CD4-positive, alpha-beta T cell (primary cell): ENCODE results near the gene ZNF354C. TPM values are rescaled to one million over a fixed set of nuclear protein-coding genes. Genes with fewer than 3 reads are reported as not detected.

Source experiments
- ATAC-seq: fragments of 200-7000 bp; cut with Tn5 transposase; one replicate; pipeline ENCODE4 v1.10.0; 2022; ENCODE audit warnings: mild to moderate bottlenecking; ENCODE audit not compliant: poor library complexity
- CTCF ChIA-PET: fragments of 350-600 bp; sonication (Branson Sonifier 250); formaldehyde crosslinking; loops from one replicate; lab custom pipeline; 2021; ENCODE audit warnings: antibody characterized with exemption, inconsistent platforms; lab: Charles Lee
- POLR2A ChIA-PET: fragments of 350-600 bp; sonication (Branson Sonifier 250); formaldehyde crosslinking; loops from one replicate; lab custom pipeline; 2021; ENCODE audit warnings: antibody characterized with exemption, inconsistent platforms; lab: Charles Lee
- DNase-seq, 14 experiments: peaks; one replicate each; pipeline ENCODE4 v3.0.0-alpha.2; 2013 to 2020; ENCODE audit warnings: mixed read lengths in 2 of 14
- H3K27ac ChIP-seq, 2 donors: one replicate each; pipeline versions ENCODE4 v1.5.1 to v1.7.0; 2013; ENCODE audit warnings: low read length in 2 of 2, low read depth in 1 of 2, mild to moderate bottlenecking in 1 of 2
- H3K27me3 ChIP-seq, 2 experiments: 1 replicate in 1 of 2; 2 replicates in 1 of 2; pipeline versions ENCODE4 v1.6.1 to v1.7.0; 2013; ENCODE audit warnings: low read length in 2 of 2, control low read depth in 1 of 2, mild to moderate bottlenecking in 1 of 2, moderate library complexity in 1 of 2; ENCODE audit not compliant: insufficient read depth in 2 of 2, control insufficient read depth in 1 of 2
- H3K36me3 ChIP-seq: one replicate; pipeline ENCODE4 v1.6.1; 2013; ENCODE audit warnings: low read length, control low read depth; ENCODE audit not compliant: insufficient read depth
- H3K4me1 ChIP-seq: one replicate; pipeline ENCODE4 v1.6.1; 2013; ENCODE audit warnings: low read length, control low read depth; ENCODE audit not compliant: insufficient read depth
- H3K4me3 ChIP-seq: one replicate; pipeline ENCODE4 v1.5.1; 2013; ENCODE audit warnings: mild to moderate bottlenecking, low read length, moderate library complexity
- H3K9me3 ChIP-seq, 2 experiments: 1 replicate in 1 of 2; 2 replicates in 1 of 2; pipeline versions ENCODE4 v1.6.1 to v1.7.0; 2013; ENCODE audit warnings: low read length in 2 of 2, mild to moderate bottlenecking in 2 of 2, control low read depth in 1 of 2, moderate library complexity in 1 of 2; ENCODE audit not compliant: control insufficient read depth in 1 of 2, insufficient read depth in 1 of 2
- H3K27ac Mint-ChIP-seq: one replicate; pipeline ENCODE4 v1.8.0; 2020; ENCODE audit warnings: mixed read lengths
- H3K27me3 Mint-ChIP-seq: one replicate; pipeline ENCODE4 v1.8.0; 2021; ENCODE audit warnings: mixed read lengths
- H3K36me3 Mint-ChIP-seq: one replicate; pipeline ENCODE4 v1.8.0; 2021; ENCODE audit warnings: low read depth, mixed read lengths
- H3K4me1 Mint-ChIP-seq: one replicate; pipeline ENCODE4 v1.8.0; 2021; ENCODE audit warnings: low read depth, mixed read lengths
- H3K4me3 Mint-ChIP-seq: one replicate; pipeline ENCODE4 v1.8.0; 2020; ENCODE audit warnings: mild to moderate bottlenecking, mixed read lengths
- H3K9me3 Mint-ChIP-seq: one replicate; pipeline ENCODE4 v1.8.0; 2020; ENCODE audit warnings: mixed read lengths
- intact Hi-C, 2 experiments: fragments of 100-400 bp; cut with DNase I in 1 of 2; cut with micrococcal nuclease in 1 of 2; formaldehyde crosslinking; loops; one replicate each; pipeline versions ENCODE4 v1.15.1 to v1.9.0; 2023 to 2025; cut with DNase I, micrococcal nuclease
- total RNA-seq, 174 experiments: library from RNA in 2 of 174; stranded (reverse) in 2 of 174; gene quantifications; one replicate each; pipeline ENCODE4 v1.2.3 and lab custom pipeline; 2021 to 2026
- TF ChIP-seq, protein P1 (sequence below): fragments of 200-600 bp; IDR thresholded peaks from one replicate; pipeline ENCODE4 v1.8.0; 2022; ENCODE audit warnings: antibody characterized with exemption, mild to moderate bottlenecking

The ZNF354C gene
- total RNA-seq, 2 experiments from 2014 or later = 2.5 to 2.9 TPM

DNA sequence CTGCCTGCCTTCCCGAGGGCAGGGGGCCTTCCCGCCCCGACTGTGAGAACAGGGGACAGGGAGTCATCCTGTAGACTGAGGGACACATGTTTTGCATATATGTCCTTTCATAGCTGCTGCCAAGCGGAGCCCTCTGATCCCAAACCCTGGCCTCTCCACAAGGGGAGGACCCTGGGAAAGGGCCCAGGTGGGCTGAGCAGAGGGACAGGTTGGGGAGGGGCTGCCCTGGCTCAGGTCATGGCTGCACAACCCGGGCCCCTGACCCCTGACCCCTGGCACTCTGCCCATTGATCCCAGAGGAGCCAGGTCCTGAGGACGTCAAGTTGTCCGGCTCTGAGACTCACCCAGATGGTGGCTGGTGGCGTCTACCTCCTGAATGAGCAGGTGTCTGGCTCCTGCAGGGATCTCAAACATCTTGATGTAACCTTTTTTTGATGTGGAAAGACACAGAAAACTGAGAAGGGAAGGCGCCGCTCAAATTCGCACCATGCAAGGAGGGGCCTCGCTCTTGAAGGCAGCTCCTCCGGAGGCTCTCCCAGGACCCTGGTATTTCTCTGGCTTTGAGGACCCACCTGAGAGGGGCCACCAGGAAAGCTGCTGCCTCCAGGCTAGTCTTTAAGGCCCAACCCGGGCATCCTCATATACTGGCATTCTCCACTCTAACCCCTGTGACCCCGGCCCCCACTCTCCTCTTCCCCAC lies 71.9 kb downstream of the ZNF354C start:
- no peak for ATAC-seq
- H3K27me3 Mint-ChIP-seq = no peaks in the 10 kb centered on the region
- no peaks in the 10 kb centered on the region for H3K9me3 Mint-ChIP-seq
- no peaks in the 10 kb centered on the region for H3K27me3 ChIP-seq
- H3K27ac Mint-ChIP-seq = no peak overlapping the region
- CTCF ChIA-PET = interaction anchor here (0.7 kb wide), 1 partner anchor 35 kb away, joined by 3 read pairs; no protein-coding TSS in a partner anchor
- DNase-seq = no peak
- no peaks in the 10 kb centered on the region for H3K36me3 ChIP-seq
- no peak overlapping the region for H3K4me3 ChIP-seq
- H3K4me1 ChIP-seq = no peaks in the 10 kb centered on the region
- no peak overlapping the region for H3K27ac ChIP-seq
- peaks cover 0 to 37% of the 10 kb centered on the region in 2 experiments for H3K9me3 ChIP-seq
- POLR2A ChIA-PET = no interaction called here
- no peaks in the 10 kb centered on the region for H3K4me1 Mint-ChIP-seq
- intact Hi-C loops = no loop called here
- TF ChIP-seq, protein P1, sequence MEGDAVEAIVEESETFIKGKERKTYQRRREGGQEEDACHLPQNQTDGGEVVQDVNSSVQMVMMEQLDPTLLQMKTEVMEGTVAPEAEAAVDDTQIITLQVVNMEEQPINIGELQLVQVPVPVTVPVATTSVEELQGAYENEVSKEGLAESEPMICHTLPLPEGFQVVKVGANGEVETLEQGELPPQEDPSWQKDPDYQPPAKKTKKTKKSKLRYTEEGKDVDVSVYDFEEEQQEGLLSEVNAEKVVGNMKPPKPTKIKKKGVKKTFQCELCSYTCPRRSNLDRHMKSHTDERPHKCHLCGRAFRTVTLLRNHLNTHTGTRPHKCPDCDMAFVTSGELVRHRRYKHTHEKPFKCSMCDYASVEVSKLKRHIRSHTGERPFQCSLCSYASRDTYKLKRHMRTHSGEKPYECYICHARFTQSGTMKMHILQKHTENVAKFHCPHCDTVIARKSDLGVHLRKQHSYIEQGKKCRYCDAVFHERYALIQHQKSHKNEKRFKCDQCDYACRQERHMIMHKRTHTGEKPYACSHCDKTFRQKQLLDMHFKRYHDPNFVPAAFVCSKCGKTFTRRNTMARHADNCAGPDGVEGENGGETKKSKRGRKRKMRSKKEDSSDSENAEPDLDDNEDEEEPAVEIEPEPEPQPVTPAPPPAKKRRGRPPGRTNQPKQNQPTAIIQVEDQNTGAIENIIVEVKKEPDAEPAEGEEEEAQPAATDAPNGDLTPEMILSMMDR = no peak
- H3K4me3 Mint-ChIP-seq = no peak overlapping the region
- H3K36me3 Mint-ChIP-seq = no peaks in the 10 kb centered on the region

DNA sequence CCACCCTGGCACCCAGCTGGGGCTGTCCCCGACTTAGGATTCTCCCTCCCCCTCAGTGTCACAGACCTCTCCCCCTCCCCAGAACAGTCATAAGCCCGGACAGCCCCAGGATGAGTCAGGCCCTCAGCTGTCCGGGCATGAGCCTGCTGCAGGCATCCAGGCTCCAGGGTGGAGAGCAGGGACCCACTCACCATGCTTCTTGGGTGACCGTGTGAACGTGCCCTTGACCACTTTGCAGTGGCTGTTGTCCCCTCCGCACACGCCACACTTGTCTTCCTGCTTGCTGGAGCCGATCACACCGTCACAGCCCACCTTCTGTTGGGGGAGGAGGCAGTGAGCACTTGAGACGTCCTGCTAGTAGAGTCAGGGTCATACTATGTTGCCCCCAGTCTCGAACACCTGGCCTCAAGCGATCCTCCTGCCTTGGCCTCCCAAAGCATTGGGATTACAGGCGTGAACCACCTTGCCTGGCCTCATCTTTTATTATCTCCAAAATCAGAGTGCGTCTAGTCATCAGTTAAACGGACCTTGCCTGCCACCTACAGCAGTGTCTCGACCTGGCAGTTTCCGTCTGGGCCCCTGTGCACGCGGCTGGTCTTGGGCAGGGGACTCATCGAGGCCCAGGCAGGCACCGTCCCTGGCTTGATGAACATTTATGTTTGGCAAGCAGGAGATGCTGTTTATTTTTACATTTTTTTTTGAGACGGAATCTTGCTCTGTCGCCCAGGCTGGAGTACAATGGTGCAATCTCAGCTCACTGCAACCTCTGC lies 72.6 kb downstream of the ZNF354C start:
- ChIA-PET POLR2A (no interaction called here), CTCF (interaction anchor here (0.7 kb wide), 1 partner anchor 35 kb away, joined by 3 read pairs; no protein-coding TSS in a partner anchor)
- TF ChIP-seq, protein P1 = no peak
- H3K27me3 ChIP-seq = no peaks in the 10 kb centered on the region
- Mint-ChIP-seq H3K9me3 (no peaks in the 10 kb centered on the region), H3K27me3 (no peaks in the 10 kb centered on the region), H3K27ac (no peak overlapping the region), H3K36me3 (no peaks in the 10 kb centered on the region), H3K4me1 (no peaks in the 10 kb centered on the region), H3K4me3 (no peak overlapping the region)
- no peak overlapping the region for H3K27ac ChIP-seq
- intact Hi-C loops = no loop called here
- no peak for DNase-seq
- H3K36me3 ChIP-seq = no peaks in the 10 kb centered on the region
- no peaks in the 10 kb centered on the region for H3K4me1 ChIP-seq
- no peak overlapping the region for H3K4me3 ChIP-seq
- no peak for ATAC-seq
- H3K9me3 ChIP-seq = peaks cover 0 to 30% of the 10 kb centered on the region in 2 experiments

Other genes with a start within 250 kb of the ZNF354C start
- gene ZNF354B, start 200.4 kb upstream of the ZNF354C start, total RNA-seq = 1 to 10 TPM; 6.2 to 6.3 TPM
- gene ZFP2, start 164.5 kb upstream of the ZNF354C start, total RNA-seq = under 1 TPM; 0.36 to 0.49 TPM
- gene ZNF454, start 119.2 kb upstream of the ZNF354C start, total RNA-seq = not detected
- not detected for gene GRM6, start 65.1 kb upstream of the ZNF354C start, total RNA-seq
- 1 to 10 TPM; 4.9 to 5.1 TPM for gene ZNF879, start 36.6 kb upstream of the ZNF354C start, total RNA-seq